NK-92 (cell line): Measurements from ENCODE around the gene ZNF346.
"Not testable (repeated sequence)": the region's sequence is repeated elsewhere in the genome, so short reads cannot be mapped to it uniquely, and the experiment has no call there.

Experiments
- DNase-seq: peaks from one replicate; lab custom pipeline; 2025; ENCODE audit not compliant: unreplicated experiment; lab: John Stamatoyannopoulos, UW

Gene ZNF346

DNA sequence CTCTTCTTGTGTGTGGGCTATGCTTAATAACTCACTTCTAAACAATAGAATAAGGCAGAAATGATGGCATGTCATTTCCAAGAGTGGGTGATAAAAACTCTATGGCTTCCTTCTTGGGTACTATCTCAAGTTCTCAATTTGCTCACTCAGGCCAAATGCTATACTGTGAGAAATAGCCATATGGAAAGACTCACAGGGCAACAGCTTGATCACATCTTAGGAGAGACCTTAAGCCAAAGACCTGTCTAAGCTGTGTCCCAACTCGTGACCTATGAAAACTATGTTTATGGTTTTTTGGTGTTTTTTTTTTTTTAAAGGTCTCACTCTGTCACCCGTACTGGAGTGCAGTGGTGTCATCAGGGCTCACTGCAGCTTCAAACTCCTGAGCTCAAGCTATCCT is 13.8 kb upstream of the ZNF346 start:
- no peak for DNase-seq

DNA sequence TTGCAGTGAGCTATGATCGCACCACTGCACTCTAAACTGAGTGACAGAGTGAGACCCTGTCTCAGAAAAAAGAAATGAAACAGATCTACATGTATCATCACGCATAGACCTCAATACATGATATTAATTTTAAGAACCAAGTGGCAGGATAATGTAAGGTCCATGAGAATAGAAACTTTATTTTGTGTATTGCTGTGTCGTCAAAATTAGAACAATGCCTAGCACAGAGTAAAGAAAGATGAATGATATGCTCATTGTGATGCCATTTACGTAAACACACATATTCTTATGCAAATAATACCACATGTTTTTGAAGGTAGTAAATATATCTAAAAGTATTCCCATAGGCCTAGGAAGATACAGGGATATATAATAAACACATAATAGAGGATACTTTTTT is 12.3 kb upstream of the ZNF346 start:
- no peak for DNase-seq

DNA sequence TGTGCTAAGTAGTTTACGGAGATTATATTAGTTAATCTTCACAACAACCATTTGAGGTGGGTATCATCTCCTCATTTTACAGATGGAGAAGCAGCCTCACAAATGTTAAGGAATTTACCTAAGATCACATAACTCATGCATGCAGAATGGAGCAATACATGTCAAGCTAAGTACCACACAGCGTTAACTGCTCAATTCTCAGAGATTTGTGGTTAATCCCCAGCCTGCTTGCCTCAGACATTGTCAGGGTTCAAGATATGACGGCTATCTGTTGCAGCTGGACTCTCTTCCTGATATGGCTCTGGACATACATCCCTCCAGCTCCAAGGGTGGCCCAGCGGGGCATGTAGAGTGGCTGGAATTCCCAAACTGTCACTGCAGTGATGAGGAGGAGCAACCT is 7.3 kb upstream of the ZNF346 start:
- DNase-seq, result no peak

DNA sequence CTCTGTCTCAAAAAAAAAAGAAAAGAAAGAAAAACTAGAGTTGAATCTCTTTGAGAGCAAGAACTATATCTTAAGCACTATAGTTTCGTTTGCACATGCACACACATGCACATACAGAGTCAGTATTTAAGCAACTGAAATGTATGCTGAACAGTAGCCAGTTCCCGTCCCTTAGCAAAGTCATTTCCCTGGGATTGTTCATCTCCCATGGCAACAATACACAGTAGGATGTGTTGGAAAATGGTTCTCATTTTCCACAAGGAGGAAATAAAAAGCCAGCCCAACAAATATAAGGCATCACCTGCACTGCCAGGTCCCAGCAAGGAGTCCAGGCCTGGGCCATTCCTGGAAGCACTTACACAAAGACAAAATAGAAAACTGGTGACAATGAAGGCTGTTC is 4.2 kb upstream of the ZNF346 start:
- no peak for DNase-seq

DNA sequence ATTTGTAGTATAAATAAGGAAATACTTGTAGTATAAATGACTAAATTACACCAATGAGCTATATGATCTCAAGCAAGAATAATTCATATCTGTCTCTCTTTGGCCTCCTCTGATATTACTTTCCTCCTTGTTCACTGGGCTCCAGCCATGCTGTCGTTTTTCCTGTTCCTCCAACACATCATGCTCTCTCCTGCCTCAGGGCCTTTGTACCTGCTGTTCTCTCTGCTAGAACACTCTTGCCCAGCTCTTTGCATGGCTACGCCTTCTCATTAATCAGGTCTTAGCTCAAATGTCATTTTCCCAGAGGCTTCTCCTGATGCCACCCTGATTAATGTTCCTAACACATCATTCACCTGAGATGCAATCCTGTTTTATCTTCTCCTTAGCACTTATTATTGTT is 2.5 kb upstream of the ZNF346 start:
- DNase-seq, result no peak

DNA sequence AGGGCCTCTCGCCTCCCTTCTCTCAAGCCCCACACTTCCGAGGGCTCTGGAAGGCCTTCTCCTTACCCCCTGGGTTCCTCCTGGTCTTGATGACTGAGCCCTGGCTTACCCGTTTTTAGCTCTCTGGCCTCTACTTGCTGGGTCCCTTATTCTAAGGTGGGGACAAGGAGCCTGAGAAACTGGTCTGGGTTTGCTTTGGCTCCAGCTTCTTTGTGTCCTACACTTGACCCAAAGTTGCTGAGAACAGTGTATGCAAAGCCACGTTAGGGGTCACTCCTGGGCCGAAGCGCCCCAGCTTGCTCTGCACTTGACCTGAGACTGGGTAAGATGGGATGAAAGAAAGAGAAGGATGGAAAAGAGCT is 788 bp downstream of the ZNF346 start:
- no peak for DNase-seq

DNA sequence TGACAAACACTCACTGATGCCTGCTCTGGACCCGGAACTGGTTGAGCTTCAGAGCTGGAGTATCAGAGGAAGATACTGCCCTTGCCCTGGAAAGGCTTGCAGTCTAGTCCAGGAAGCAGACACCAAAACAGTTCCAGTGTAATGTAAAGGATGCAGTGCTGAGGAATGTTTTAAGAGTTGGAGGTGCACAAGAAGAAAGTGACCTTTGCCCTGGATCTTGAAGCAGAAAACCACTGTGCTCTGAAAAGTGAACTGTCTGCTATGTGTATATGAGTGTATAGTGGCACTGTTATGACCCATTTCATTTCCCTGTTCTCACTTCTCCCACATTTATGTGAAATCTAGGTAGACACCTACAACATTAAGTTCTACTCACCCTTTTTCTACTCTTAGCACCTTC is 2.1 kb downstream of the ZNF346 start:
- DNase-seq, result no peak

DNA sequence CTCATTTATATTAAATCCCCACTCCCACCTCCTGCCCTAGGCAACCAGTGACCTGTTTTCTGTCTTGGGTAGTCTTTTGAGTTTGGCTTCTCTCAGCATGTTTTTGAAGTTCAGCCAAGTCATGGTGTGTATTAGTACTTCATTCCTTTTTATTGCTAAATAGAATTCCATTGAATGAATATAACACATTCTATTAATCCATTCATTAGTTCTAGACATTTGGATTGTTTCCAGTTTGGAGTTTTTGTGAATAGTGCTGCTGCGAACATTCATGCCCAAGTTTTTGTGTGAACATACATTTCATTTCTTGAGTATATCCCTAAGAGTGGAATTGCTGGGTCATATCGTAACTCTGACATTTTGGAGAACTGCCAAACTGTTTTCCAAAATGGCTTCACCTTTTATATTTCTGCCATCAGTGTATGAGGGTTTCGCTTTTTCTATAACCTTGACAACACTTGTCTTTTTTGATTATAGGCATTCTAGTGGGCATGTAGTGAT is 2.7 kb downstream of the ZNF346 start:
- DNase-seq, result no peak

DNA sequence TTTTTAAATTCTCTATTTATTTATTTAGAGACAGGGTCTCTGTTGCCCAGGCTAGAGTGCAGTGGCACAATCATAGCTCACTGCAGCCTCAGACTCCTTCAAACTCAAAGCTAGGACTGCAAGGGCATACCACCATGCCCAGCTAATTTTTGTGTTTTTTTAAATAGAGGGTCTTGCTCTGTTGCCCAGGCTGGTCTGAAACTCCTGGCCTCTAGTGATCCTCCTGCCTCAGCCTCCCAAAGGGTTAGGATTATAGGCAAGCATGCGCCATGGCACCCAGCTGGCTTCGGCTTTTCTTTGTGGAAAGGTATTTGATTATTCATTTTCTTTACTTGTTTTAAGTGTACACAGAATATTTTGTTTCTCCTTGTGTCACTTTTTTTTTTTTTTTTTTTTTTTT is 5.2 kb downstream of the ZNF346 start:
- no peak for DNase-seq

DNA sequence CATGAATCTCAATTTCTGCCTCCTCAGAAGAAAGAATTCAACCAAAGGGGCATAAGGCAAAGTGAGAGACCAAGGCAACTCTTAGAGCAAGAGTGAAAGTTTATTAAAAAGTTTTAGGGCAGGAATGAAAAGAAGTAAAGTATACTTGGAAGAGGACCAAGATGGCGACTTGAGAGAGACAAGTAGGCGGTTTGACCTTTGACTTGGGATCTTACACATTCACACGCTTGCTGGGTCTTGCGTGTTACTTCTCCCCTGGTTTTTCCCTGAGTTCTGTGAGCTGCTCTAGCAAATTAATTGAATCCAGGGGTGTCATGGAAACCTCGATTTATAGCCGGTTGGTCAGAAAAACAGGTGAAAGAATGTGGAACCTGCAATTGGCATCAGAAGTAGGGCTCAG is 7.0 kb downstream of the ZNF346 start:
- no peak for DNase-seq

DNA sequence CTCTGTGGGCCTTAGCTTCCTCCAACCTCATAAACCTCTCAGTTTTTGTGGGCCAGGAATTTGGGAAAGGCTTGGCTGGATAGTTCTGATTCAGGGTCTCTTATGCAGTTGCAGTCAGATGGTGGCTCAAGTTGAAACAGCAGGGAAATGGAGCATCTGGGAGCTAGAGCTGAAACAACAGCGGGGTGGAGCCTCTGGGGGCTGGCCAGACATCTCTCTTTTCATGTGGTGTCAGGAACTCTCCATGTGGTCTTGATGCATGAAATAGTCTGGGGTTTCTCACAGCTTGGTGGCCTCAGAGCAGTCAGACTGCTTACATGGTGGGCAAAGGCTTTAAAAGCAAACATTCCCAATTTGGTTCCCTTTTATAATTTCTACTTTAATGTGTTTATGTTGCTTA is 13.5 kb downstream of the ZNF346 start:
- DNase-seq, result no peak

DNA sequence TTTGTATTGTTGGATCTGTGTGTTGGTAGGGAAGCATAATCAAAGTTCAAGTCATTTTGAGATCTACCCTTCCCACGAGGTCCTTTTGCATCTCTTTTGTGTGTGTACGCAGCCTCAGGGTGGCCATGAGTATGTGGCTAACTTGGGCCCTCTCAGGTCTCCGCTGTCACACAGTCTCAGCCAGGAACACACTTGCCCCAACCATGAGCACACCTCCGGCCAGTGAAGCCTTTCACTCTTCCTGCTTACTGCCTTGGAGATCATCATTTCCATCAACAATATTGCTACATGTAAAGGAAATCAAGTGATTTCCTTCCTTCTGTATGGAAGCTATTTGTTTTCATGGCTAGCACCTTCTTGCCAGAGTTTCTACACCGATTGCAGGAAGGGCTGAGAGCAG is 13.9 kb downstream of the ZNF346 start:
- DNase-seq, result no peak

DNA sequence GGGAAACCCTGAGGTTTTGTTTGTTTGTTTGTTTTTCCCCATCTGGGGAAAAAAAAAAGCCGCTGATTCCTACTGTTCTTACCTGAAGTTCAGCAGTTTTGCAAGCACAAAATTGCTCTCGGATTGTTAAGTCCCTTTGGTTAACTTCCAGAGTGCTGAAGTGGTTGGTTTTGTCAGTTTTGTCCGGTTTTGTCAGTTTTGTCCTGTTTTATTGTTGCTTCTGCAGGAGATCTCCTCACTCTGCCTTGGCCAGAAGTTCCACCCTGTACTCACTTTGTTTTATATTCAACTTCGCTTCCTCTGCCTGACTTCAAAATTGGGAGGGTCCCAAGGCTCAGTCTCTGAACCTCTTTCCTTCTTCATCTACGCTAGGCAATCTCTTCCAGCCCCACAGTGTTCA is 14.4 kb downstream of the ZNF346 start:
- DNase-seq, result no peak

DNA sequence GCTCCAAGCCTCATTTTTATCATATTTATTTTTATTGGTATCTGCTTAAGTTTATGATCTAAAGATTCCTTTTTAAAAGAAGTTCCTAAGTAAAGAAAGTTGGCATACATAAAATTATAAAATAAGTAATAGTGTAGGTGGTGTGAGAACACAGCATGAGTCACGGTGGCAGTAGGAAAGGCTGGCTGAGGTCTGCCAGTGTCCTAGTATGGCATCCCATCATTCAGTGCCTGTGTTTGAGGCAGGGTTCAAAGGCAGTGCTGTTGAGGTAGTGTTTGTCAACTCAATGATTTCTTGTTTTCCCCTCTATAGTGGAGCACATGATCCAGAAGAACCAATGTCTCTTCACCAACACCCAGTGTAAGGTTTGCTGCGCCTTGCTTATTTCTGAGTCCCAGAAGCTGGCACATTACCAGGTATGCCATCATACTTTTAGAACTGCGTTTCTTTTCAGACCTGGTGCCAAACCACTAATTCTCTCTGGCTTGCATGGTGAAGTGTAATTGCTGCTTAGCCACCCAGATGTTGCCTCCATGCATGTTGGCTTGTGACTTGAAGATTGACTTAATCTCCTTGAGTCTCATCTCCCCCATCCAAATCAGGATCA is 18.4 kb downstream of the ZNF346 start:
- no peak for DNase-seq

DNA sequence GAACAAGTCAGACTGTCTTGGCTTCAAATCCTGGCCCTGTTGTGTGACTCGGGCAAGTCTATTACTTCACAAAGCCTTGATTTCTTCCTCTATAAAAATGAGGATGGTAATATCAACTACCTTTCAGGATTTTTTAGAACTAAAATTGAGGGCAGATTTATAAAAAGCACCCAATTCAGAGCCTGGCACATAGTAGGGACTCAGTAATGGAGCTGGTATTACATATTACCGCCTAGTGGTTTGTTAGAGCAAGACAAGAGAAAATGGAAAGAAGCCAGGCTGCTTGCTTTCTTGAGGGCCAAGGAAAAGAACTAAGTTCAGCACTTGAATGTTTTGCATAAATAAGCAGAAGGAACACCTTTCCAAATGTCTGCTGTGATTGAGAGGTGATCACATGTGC is 19.4 kb downstream of the ZNF346 start:
- DNase-seq, result no peak

DNA sequence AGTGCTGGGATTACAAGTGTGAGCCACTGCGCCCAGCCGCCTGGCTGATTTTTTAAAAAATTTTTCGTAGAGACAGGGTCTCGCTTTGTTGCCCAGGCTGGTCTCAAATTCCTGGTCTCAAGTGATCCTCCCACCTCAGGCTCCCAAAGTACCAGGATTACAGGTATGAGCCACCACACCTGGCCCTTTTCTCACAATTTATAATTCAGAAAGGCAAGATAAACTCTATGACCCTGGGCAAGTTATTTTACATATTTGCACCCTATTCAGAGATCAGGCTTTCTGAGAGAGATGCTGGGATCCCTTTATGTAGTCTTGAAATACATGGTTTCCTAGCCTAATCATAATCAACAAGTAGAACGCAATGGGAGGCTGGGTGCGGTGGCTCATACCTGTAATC is 20.6 kb downstream of the ZNF346 start:
- DNase-seq, result no peak

DNA sequence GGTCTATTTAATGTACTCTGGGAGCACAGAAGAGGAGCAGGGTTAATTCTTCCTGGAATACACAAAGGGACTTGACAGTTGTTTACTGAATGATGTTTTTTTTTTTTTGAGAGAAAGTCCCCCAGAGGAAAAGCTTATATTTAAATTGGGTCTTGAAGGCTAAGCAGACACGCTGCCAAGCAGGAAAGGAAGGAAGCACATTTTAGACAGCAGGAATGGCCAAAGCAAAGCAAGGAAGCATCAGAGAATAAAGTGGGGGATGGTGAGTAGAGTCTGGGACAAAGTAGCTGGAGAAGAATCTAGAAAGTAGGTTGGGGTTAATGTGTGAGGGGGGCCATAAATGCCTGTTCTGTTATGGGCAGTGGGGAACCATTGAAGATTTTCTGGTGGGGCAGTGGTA is 21.5 kb downstream of the ZNF346 start:
- DNase-seq, result no peak

DNA sequence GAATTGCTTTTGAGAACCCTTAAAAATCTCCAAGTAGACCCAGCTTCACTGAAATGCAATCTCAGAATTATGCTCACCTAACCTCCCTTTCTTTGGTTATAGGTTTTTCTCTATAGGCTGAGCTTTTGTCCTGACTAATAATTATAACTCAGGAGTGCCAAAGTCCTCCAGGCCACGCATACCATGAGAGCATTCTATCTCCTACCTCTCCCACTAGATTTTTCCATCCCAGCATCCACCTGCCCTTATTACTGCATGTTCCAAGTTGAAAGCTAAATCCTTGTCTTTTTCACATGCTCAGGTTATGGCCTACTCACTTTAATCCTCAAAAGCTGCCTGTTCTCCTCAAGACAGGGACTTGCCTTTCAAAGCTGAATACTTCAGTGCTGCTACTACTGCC is 22.1 kb downstream of the ZNF346 start:
- DNase-seq, result no peak

DNA sequence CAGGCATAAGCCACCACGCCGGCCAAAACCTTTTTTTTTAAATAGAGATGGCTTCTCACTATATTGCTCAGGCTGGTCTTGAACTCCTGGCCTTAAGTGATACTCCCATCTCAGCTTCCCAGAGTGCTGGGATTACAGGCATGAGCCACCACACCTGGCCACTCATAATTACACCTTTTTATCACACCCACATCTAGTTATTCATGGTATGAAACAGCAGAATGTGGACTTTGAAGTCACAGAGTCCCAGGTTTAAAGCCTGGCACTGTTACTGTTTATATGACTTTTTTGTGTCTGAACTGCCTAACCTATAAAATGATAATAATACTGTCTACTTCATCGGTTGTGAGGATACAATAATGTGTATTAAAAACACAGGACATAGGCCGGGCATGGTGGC is 23.1 kb downstream of the ZNF346 start:
- no peak for DNase-seq

DNA sequence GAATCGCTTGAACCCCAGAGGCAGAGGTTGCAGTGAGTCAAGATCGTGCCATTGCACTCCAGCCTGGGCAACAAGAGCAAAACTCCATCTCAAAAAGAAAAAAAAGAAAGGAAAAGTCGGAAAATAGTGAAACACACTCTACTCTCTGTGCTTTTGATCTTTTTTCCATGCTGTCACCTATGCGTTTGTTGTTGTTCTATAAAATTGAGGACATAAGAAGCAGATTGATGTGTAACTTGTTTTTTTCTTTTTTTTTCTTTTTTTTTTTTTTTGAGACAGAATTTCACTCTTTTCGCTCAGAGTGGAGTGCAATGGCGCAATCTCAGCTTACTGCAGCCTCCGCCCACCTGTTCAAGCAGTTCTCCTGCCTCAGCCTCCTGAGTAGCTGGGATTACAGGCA is 26.0 kb downstream of the ZNF346 start:
- DNase-seq, result not testable (repeated sequence)

DNA sequence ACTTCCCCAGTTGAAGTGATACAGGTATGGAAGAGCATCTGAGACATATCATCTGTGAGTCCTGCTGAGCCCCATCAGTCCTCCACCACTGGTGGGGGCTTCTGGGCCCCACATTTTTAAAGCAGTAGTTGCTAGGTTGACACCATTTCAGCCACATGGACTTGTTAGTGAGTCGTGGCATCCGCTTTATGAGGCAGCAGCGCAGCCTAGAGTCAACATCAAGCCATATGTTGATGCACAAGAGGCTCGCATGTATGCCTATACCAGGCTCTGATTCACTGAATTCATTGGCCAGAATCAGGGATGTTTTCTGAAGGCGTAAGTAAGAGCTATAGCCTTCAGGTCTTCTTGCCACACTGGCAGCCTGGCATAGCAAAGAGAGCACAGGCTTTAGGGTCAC is 26.8 kb downstream of the ZNF346 start:
- no peak for DNase-seq

DNA sequence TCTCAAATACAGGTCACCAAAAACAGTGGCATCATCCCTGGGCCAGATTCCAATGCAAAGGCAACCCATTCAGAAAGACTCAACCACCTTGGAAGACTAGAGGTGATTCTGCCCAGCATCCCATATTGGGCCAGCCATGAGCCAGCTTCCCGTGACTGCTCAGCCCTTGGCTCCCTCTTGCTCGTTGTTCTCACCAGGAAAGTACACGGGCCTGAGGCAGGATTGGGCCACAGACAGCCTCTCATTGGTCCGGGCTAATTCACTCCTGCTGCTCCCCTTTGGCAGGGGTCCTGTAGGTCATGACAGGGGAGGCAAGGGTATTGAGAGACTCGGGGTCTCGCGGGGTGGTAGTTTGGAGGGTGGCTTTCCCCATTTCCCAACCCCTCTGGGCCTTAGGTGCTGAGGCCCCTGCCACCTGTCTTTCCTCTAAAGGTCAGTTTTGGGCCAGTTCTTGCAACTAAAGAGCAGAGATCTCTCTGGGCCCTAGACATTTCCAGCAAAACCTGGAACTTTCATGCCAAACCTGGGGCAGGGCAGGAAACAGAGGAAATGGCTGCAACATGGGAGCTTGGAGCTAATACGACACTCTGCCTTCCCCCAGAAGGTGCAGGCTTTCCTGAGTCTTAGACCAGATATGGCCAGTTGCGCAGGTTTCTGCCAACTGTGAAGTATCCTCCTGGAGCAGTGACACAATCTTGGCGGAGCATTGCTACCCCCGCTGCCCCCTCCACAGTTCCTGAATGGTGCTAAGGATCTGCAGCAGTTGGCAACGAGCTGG is 42.2 kb downstream of the ZNF346 start:
- DNase-seq, result no peak

DNA sequence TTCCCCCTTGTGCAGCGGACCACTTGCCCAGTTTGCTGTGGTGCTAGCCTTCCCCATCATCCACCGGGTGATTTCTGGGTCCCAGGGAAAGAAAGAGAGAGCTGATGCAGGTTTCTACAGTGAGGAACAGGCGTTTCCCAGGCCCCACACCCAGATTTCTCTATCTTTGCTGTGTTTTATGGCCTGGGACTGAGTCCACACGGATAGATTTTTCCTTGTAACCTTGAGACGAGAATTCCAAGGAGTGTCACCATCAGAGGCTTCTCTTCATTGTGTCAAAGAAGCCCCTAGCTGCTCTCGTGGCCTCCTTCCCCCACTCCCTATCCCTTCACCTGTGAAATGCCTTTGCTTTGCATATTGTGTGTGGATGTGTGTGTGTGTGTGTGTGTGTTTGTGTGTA is 43.0 kb downstream of the ZNF346 start:
- no peak for DNase-seq
